ENCODE data around the gene ACADS.

DNA sequence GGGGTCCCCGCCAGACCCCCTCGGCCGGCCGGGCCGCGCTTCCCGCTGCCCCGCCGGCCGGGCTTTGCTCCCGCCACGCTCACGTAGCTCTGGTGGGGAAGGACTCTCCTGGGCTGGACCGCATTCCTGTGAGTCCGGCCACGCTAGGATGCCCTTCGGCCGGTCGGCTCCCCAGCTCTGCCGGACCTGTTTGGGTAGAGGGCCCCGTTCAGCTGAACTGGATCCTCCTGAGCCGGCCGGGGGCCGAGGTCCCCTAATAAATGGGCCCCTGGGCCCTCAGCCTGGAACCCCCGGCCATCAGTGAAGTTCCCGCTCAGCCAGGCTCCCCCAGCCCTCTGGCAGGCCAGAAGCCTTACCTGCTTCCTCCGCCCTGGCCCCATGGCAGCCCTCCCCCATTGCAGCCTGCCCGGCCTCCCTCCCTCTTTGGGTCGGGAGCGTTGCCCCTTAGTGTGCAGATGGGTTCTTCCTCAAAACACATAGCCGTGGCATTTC lies 14.8 kb upstream of the ACADS start:
- TF ChIP-seq SMAD4 (CRISPR knock-in tag; conservative IDR thresholded peaks at IDR 0.05) (no peak), ZC3H4 (CRISPR knock-in tag; IDR thresholded peaks at IDR 0.05; ENCODE audit: borderline replicate concordance) (no peak)

Measured in K562 (cell line).